IPS-NIHi7 (cell line): ENCODE results near the gene TGM6.
A peak's percentile ranks its signal among the peaks of the same experiment; 100 is the strongest.

Experiments
- DNase-seq: peaks from one replicate; pipeline ENCODE4 v3.0.0; 2012; ENCODE audit warnings: mixed read lengths; ENCODE audit errors: extremely low spot score

TGM6 gene

GRCh38 chr20:2455771-2456497 is 75.2 kb downstream of the TGM6 start:
- no peak for DNase-seq

GRCh38 chr20:2458919-2459499 is 78.3 kb downstream of the TGM6 start:
- no peak for DNase-seq

GRCh38 chr20:2459981-2460751 is 79.5 kb downstream of the TGM6 start:
- no peak for DNase-seq

DNA sequence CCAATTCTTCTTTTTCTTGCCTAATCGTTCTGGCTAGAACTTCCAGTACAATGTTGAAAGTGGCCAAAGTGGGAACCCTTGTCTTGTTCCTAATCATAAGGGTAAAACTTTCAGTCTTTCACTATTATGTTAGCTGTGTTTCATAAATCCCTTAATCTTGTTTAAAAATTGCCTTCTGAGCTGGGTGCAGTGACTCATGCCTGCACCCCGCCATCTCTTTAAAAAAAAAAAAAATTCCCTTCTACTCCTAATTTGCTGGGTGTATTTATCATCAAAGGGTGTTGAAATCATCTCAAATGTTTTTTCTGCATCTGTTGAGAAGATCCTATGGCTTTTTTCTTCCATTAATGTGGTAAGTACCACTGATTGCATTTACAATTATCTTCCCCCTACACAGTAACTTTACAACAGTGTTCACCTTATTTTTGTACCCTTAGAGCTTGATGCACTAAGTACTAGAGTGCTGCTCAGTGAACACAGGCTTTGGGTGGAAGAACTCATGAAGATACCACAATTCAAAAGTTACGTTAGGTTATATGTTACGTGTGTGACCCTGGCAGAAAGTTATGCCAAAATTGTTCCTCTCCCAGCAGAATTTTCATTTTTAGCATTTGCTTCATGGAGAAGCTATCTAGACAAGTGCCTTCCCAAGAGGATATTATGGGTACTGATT is 80.2 kb downstream of the TGM6 start:
- no peak for DNase-seq

DNA sequence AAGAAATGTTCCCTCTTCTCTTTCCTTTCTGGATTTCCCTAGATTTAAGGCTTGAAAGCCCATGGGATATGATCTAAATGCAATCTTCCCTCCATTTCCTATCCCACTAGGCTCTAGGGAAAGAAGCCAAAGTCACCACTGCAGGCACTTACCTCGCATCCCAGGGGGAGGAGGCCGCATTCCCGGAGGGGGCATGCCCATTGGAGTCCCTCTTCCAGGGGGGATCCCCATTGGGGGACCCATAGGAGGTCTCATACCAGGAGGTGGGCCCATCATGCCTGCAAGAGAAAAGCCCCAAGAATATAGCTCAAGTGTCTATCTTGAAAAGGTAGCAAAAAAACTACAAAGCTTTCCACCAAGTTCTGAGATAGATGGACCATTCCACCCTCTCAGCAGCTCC is 81.8 kb downstream of the TGM6 start:
- DNase-seq = no peak

DNA sequence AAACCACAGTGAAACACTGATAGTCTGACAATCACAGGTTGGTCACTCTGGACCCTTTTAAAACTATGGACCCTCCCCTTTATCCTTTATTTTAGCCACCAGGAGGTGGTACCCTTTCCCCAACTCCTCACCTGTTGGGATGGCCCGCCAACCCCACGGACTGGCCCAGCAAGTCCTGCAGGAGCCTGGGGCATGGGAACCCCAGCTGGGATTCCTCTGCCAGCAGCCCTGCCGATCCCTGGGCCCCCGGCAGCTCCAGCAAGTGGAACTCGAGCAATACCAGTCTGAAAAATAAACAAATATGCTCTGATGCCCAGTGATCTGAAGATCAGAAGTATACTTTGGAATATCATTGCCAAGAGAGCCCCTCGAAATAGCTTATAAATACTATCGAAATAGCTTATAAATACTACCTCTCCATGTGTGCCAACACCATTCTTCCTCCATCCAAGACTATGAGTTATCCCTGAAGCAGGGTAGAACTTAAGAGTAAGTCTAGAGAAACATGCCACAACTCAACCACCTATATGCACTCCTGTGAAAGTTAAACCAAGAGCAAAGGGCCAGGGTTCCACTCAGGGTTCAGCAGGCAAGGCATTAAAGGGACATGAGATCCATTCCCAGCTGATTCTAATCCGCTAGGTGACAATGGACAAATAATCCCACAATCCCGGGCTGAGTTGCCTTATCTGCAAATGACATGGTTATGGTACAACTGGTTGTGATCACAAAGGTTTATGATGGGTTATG is 83.1 kb downstream of the TGM6 start:
- DNase-seq = no peak

- no peak for DNase-seq
These were observed 84.4 kb downstream of the TGM6 start for GRCh38 chr20:2465100-2465499.

- no peak for DNase-seq
These were observed 86.7 kb downstream of the TGM6 start for GRCh38 chr20:2467412-2467811.

DNA sequence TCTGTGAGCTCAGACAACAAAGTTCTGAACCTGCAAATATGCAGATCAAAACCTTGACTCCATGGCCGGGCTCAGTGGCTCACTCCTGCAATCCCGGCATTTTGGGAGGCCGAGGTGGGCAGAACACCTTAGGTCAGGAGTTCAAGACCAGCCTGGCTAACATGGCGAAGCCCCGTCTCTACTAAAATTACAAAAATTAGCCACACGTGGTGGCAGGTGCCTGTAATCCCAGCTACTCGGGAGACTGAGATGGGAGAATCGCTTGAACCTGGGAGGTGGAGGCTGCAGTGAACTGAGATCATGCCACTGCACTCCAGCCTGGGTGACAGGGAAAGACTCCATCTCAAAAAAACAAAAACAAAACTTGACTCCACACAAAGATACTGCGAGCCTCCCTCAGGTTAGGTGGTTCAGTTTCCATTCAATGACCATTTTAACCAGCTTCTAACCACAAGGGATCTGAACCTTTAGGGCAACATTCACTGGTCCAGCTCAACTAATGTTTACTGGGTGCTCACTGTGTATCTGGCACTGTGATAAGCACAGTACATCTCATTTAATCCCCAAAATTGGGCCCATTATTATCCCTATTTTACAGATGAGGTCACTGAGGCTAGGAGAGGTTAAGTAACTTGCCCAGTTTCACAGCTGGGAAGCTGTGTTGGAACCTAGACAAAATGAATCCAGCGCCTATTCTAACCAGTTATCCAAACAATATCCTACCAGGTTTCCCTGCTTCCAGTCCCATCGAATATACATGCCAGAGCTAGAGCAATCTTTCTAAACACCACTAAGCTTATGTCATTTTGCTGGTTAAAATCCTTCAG is 88.1 kb downstream of the TGM6 start:
- DNase-seq = no peak

DNA sequence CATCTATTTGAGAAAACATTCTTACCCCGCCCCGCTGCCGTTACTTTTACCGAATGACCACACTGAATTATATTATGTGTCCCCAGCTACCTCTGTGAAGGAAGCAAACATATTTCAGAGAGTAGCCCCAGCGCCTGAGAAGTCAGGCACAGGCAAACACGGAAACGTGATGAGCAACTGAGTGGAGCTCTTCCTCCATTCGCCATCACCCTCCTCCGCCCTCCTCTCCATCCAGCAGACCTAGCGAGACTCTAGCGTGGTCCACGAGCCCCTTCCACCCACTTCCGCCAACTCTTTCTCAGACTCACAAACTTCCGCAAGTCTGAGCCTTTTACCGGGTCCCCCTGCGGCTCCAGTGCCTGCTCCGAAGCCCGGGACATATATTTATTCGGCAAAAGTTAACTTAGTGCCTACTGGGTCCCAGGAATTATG is 89.3 kb downstream of the TGM6 start:
- peak; percentile 48 for DNase-seq

GRCh38 chr20:2470423-2471193 is 89.9 kb downstream of the TGM6 start, which contains the start of gene SNRPB:
TSS of gene SNRPB (minus strand) at chr20:2470789. CDS start at chr20:2470690, 99 bp downstream.
- DNase-seq = peak; percentile 99

DNA sequence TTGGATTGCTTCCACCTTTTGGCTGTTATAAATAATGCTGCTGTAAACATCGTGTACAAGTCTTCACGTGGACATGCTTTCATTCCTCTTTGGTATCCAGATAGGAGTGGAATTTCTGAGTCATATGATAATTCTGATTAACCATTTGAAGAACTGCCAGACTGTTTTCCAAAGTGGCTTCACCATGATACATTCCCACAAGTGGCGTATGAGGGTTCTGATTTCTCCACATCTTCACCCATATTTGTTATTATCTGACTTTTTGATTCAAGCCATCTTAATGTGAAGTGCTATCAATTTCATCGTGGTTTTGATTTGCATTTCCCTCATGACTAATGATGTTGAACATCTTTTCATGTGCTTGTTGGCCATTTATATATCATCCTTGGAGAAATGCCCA is 92.8 kb downstream of the TGM6 start:
- no peak for DNase-seq

- DNase-seq = no peak
These were observed 95.4 kb downstream of the TGM6 start for GRCh38 chr20:2475850-2476741.

DNA sequence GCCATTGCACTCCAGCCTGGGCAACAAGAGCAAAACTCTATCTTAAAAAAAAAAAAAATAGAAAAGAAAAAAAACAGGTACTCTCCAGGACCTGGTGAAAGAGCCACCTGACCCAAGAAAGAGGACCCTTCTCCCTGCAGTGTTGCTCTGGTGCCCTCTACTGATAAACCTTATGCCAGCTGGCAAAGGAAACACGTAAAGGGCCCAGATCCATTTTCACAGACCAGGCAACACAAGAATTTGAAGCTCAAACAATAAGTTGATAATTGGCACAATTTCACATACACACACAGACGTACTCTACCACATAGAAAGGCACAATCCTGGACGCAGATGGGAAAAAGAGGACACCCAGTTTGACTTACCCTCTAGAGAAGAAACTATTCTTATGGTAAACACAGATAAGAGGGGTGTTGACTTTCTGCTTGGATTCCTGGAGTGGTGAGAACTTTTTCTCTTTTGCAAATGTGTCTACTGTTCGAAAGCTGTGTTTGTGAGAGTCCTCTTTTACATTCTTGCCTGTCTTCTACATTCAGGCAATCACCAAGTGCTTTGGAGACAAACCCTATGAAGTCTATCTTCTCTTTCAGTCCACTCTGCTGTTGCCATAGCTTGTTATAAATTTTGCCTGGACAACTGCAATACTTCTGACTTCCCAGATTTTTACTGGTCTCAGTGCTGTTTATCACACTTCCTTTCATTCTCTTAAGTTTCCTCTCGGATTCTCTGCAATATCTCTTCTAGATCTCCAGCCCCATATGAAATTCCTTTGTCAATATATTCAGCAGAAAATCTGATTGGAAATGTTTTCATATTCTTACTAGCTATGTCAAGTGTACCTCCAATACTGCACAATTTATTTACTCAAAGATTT is 96.3 kb downstream of the TGM6 start:
- DNase-seq = peak; percentile 49

DNA sequence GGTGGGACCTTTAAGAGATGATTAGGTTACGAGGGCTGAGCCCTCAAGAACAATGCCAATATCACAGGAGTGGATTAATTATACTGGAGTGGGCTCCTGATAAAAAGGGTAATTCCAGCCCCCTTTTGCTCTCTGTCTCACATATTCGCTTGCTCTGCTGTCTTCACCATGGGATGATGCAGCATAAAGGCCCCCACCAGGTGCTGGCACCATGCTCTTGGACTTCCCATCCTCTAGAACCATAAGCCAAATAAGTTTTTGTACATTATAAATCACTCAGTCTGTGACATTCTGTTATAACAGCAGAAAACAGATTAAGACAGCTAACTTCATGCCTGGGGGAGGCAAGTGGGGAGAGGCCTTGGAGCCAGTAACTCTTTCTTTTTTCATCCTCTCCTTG is 99.7 kb downstream of the TGM6 start:
- no peak for DNase-seq
